Esophagus squamous epithelium (tissue), 4 donors: Measurements from ENCODE around the gene CENPA.

Experiments used
- POLR2A ChIP-seq, 4 donors: fragments of 450-650 bp; IDR thresholded peaks; one replicate each; pipeline ENCODE4 v1.6.1; 2017; ENCODE audit warnings: antibody characterized with exemption in 4 of 4, mild to moderate bottlenecking in 4 of 4, moderate library complexity in 3 of 4
- TF ChIP-seq, protein P1 (sequence below), 6 experiments: fragments of 450-650 bp in 4 of 6; fragments of 200-600 bp in 2 of 6; sonication (generic) in 2 of 6; IDR thresholded peaks; one replicate each; pipeline ENCODE4 v1.5.1; 2016 to 2019; ENCODE audit warnings: antibody characterized with exemption in 6 of 6, mild to moderate bottlenecking in 4 of 6, moderate library complexity in 4 of 6

DNA sequence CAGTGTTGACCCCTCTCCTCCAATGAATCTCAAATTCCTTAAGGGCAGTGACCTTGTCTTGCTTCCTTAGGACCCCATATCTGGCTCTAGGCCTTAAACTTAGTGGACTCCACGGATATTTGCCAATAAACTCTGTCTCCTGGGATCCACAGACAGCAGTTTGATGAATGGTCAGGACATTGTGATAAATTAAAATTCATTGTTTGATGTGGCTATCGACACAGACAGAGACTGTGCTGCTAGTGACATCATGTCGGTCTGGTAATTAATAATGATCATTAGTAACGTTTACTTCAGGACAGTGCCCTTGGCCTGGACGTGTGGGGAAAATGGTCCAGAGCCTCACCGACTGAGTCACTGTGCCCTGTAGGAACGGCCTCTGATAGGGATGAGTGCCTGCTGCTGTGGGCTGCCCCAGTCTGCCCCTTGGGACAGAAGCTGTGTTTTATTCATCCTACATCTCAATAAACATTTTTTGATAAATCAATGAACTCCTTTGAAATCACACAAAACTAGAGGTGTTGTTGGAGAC is 27.0 kb upstream of the CENPA start:
- no peak for TF ChIP-seq POLR2A (IDR thresholded peaks at IDR 0.05)
- TF ChIP-seq, protein P1, sequence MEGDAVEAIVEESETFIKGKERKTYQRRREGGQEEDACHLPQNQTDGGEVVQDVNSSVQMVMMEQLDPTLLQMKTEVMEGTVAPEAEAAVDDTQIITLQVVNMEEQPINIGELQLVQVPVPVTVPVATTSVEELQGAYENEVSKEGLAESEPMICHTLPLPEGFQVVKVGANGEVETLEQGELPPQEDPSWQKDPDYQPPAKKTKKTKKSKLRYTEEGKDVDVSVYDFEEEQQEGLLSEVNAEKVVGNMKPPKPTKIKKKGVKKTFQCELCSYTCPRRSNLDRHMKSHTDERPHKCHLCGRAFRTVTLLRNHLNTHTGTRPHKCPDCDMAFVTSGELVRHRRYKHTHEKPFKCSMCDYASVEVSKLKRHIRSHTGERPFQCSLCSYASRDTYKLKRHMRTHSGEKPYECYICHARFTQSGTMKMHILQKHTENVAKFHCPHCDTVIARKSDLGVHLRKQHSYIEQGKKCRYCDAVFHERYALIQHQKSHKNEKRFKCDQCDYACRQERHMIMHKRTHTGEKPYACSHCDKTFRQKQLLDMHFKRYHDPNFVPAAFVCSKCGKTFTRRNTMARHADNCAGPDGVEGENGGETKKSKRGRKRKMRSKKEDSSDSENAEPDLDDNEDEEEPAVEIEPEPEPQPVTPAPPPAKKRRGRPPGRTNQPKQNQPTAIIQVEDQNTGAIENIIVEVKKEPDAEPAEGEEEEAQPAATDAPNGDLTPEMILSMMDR (IDR thresholded peaks at IDR 0.05): no peak
